K562 (cell line): ENCODE data around the gene POPDC2. TPM values are rescaled to one million over a fixed set of nuclear protein-coding genes. Genes with fewer than 3 reads are reported as not detected.
A peak's percentile ranks its signal among the peaks of the same experiment; 100 is the strongest.

Source experiments
- ASH1L ChIP-seq: fragments of 450-650 bp; IDR thresholded peaks from 2 replicates; pipeline ENCODE4 v1.6.1; 2018; ENCODE audit warnings: borderline replicate concordance, mild to moderate bottlenecking, low read depth; ENCODE audit not compliant: partially characterized antibody
- CHD1 ChIP-seq: fragments of 200-600 bp; sonication (generic); IDR thresholded peaks from one replicate; pipeline ENCODE4 v1.6.1; 2012; ENCODE audit warnings: mild to moderate bottlenecking, moderate library complexity, low read length, inconsistent platforms
- CREBBP ChIP-seq: IDR thresholded peaks from one replicate; pipeline ENCODE4 v1.6.1; 2012; ENCODE audit warnings: low read depth, mild to moderate bottlenecking, control low read depth, inconsistent platforms, low read length
- CTCFL ChIP-seq: IDR thresholded peaks from 2 replicates; pipeline ENCODE4 v1.6.1; 2011; ENCODE audit warnings: borderline replicate concordance, low read depth, mild to moderate bottlenecking, moderate library complexity, low read length; ENCODE audit not compliant: insufficient read depth, poor library complexity, severe bottlenecking
- MLLT1 ChIP-seq, 2 experiments: fragments of 450-650 bp; IDR thresholded peaks; 2 replicates each; pipeline ENCODE4 v1.6.1; 2016
- MTF1 ChIP-seq: fragments of 250-450 bp; sonication (Bioruptor Pico); IDR thresholded peaks from 2 replicates; pipeline ENCODE4 v1.9.0; 2021; ENCODE audit warnings: moderate library complexity, mild to moderate bottlenecking, inconsistent platforms, borderline replicate concordance
- PCBP2 ChIP-seq: fragments of 200-400 bp; formaldehyde crosslinking; IDR thresholded peaks from 2 replicates; pipeline ENCODE4 v1.6.1; 2018; ENCODE audit warnings: low read length, low read depth, mild to moderate bottlenecking, moderate library complexity; ENCODE audit not compliant: poor library complexity, severe bottlenecking
- POU5F1 ChIP-seq: fragments of 150-350 bp; IDR thresholded peaks from 2 replicates; pipeline ENCODE4 v1.6.1; 2014; ENCODE audit warnings: borderline replicate concordance, low read length, low read depth, mild to moderate bottlenecking; ENCODE audit not compliant: partially characterized antibody
- PRDM10 ChIP-seq: fragments of 450-650 bp; IDR thresholded peaks from 2 replicates; pipeline ENCODE4 v1.6.1; 2018; ENCODE audit not compliant: partially characterized antibody
- RFX5 ChIP-seq: IDR thresholded peaks from 2 replicates; pipeline ENCODE4 v1.6.1; 2011; ENCODE audit warnings: low read depth, mild to moderate bottlenecking, improper control_type of control experiment, low read length
- TAF9B ChIP-seq: fragments of 450-650 bp; IDR thresholded peaks from 2 replicates; pipeline ENCODE4 v1.6.1; 2018; ENCODE audit warnings: mild to moderate bottlenecking; ENCODE audit not compliant: partially characterized antibody
- ZNF197 ChIP-seq: fragments of 200-800 bp; sonication (Bioruptor generic); IDR thresholded peaks from 2 replicates; pipeline ENCODE4 v1.6.1; 2016; ENCODE audit warnings: low read depth, missing genetic modification characterization, missing compliant biosample characterization
- ZNF282 ChIP-seq: sonication (generic); formaldehyde crosslinking; IDR thresholded peaks from 2 replicates; pipeline ENCODE4 v1.8.1; 2023; ENCODE audit warnings: missing genetic modification reagents
- ZNF76 ChIP-seq: fragments of 250-450 bp; sonication (Bioruptor Pico); IDR thresholded peaks from 2 replicates; pipeline ENCODE4 v1.4.0; 2020; ENCODE audit warnings: mild to moderate bottlenecking, moderate library complexity, borderline replicate concordance
- polyA plus RNA-seq, 8 experiments: library from polyadenylated mRNA; depleted of rRNA in 4 of 8; stranded (reverse) in 5 of 8; unstranded in 3 of 8; fragments of >200 nt; fragmentation: Nextera tagmentation in 2 of 8; fragmentation: Illumina TruSeq in 1 of 8; extraction: Ambion mirVana in 2 of 8; extraction: Trizol in 1 of 8; gene quantifications; 2 replicates each; pipeline versions ENCODE4 v1.2.1 to v1.2.3, GENCODE V29; 2011 to 2014; ENCODE audit warnings: inconsistent platforms in 1 of 8, missing spikeins in 1 of 8
- total RNA-seq, 7 experiments: library from RNA; depleted of rRNA in 6 of 7; stranded (reverse); fragments of >200 nt in 6 of 7; fragmentation: Illumina TruSeq in 2 of 7; extraction: Trizol in 2 of 7; gene quantifications; 2 replicates each; pipeline versions ENCODE4 v1.2.1 to v1.2.3, GENCODE V29; 2011 to 2021; ENCODE audit warnings: low replicate concordance in 1 of 7
- TF ChIP-seq, protein P1 (sequence below): sonication (generic); formaldehyde crosslinking; IDR thresholded peaks from 2 replicates; pipeline ENCODE4 v1.8.1; 2023; ENCODE audit warnings: mild to moderate bottlenecking, missing genetic modification reagents

The POPDC2 gene
- total and polyA plus RNA-seq, 9 of the 15 experiments (the other 6 are each of a cell fraction or from before 2014, with no cell fraction given) = 0.08 to 0.32 (median 0.13) TPM; not detected in 4

GRCh38 chr3:119636249-119636648, 24.1 kb downstream of the POPDC2 start (continued):
- no peak for TF ChIP-seq MLLT1 (IDR thresholded peaks at IDR 0.05)
- TF ChIP-seq CTCFL = no peak
- no peak for TF ChIP-seq MTF1 (CRISPR knock-in tag)
- TF ChIP-seq TAF9B = no peak
- TF ChIP-seq PRDM10 = peak; percentile 11
- no peak for TF ChIP-seq PCBP2
- TF ChIP-seq CREBBP = no peak
- no peak for TF ChIP-seq POU5F1
- 0 out of 2 replicates have a peak, but pooled peaks have one; percentile 4 for TF ChIP-seq ZNF76 (CRISPR knock-in tag)
- TF ChIP-seq, protein P1, sequence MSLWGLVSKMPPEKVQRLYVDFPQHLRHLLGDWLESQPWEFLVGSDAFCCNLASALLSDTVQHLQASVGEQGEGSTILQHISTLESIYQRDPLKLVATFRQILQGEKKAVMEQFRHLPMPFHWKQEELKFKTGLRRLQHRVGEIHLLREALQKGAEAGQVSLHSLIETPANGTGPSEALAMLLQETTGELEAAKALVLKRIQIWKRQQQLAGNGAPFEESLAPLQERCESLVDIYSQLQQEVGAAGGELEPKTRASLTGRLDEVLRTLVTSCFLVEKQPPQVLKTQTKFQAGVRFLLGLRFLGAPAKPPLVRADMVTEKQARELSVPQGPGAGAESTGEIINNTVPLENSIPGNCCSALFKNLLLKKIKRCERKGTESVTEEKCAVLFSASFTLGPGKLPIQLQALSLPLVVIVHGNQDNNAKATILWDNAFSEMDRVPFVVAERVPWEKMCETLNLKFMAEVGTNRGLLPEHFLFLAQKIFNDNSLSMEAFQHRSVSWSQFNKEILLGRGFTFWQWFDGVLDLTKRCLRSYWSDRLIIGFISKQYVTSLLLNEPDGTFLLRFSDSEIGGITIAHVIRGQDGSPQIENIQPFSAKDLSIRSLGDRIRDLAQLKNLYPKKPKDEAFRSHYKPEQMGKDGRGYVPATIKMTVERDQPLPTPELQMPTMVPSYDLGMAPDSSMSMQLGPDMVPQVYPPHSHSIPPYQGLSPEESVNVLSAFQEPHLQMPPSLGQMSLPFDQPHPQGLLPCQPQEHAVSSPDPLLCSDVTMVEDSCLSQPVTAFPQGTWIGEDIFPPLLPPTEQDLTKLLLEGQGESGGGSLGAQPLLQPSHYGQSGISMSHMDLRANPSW = no peak
- TF ChIP-seq ZNF282 (CRISPR knock-in tag) = no peak
- TF ChIP-seq ZNF197 = 0 out of 2 replicates have a peak, but pooled peaks have one; percentile 6
- TF ChIP-seq CHD1 = no peak
- no peak for TF ChIP-seq ASH1L
- no peak for TF ChIP-seq RFX5
